Stimulated activated CD8-positive, alpha-beta memory T cell treated with anti-CD3 and anti-CD28 coated beads, Interleukin-7, amount 100 ng/mL, for 4 hours (primary cell): Measurements from ENCODE around the gene SPEF2.
A peak's percentile ranks its signal among the peaks of the same experiment; 100 is the strongest.

Experiments
- DNase-seq, 2 donors: peaks; one replicate each; pipeline ENCODE4 v3.0.0-alpha.2; 2020; ENCODE audit warnings: low read depth in 2 of 2

SPEF2 gene

GRCh38 chr5:35778259-35778769, 160.7 kb downstream of the SPEF2 start:
- no peak for DNase-seq

DNA sequence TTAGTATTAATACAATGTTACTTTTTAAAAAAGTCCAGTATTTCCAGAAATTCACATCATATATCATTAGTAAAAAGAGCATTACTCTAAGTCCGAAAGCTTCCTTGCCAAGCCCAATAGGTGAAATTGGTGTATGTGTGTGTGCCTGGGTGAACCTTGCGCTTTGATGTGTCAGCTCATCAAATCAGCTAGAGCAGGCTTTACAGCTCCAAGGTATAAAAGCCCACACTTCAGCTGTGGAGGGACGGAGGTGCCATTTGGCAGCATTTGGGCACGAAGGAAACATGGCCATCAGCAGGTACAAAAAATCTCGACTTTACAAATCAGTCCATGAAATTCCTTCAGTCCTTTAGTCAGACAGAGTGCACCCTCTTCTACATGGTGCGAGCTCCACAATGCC, 162.6 kb downstream of the SPEF2 start:
- DNase-seq, result peak in 1 of 2 donors; percentile 26

DNA sequence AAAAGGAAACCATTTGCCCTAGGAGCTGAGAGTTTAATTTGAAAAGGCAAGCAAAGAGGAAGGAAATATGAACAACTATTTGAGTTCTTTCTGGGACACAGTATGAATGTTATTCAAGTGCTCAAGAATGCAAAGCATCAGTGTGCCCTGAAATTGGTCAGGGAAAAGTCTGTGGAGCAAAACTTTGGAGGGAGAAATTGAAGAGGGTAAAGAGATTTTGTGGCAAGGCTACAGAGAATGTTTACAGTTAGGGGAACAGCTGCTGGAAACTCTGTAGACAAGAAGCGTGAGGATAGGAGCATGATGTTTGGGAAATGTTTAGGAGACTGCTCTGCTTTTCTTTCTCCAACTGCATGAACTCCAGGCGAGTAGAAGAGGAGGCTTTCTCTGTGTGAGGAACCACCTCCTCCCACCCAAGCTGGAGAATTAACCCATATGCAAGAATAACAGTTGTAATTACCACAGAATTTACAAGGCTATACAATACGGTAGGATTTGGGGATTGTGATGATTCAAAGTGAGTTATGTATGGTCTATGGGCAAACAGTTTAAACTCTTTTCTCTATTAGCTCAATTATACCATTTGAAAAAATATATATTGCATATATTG, 163.6 kb downstream of the SPEF2 start:
- DNase-seq, result no peak

- no peak for DNase-seq
Measured at GRCh38 chr5:35783551-35783950, 165.9 kb downstream of the SPEF2 start.

DNA sequence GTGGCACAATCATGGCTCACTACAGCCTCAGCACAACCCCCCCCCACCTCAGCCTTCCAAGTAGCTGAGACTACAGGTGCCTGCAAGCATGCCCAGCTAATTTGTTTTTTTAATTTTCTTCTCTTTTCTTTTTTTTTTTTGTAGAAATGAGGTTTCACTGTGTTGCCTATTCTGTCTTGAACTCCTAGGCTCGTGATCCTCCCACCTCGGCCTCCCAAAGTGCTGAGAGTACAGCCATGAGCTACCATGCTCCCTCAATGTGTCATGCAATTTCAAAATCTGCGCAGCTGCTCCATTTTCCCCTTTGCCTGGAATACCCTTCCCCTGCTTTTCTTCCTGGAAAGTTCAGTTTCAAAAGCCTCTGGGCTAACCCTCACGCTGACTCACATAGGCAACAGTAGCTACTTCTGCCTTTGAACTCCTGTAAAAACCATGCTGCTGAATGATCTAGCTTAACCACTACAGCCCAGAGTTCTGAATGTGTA, 168.0 kb downstream of the SPEF2 start:
- peak; percentile 51 to 53 for DNase-seq

DNA sequence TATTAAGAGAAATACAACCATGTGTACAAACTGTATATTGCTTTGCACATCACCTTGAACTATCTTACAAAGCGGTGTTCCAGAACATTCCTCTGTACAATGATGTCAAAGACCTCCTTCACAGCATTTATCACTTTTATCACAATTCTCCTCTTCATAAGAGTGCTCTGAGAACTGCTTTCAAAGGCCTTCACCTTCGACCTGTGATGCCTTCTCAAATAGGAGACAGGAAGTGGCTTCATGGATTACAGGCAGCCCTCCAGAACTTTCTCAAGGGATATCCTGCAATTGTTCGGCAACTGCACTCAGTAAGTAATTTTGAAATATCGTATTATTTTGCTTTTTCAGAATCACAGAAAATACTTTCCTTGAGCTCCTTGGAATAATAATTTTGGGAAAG, 171.1 kb downstream of the SPEF2 start:
- no peak for DNase-seq

DNA sequence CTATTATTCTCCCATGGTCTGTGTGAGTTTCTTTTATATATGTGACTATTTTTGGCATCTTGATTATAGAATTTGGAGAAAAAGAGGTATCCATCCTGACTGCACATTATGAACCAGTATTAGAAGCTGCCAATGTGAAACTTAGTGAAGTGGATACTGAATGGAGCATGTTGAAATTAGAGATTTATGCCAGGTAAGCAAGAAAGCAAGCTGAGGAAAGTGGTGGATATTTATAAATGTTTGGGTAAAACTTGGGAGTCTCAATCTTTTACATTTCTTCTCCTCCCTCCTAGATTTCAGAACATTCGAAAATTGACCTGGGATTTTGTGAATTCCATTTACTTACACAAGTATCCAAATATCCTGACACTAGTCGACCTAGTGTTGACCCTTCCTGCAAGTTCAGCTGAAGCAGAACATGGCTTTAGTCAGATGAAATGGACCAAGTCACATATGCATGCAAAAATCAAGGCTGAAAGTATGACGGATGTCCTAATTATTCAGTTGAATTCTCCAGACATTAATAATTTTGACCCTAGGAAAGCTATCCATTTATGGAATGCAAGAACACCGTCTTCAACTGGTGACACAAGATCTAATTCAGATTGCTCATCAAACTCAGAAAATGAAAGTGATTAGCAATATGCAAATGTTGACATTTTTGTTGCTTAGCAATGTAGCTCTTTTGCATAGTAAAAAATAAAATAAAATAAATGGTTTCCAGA, 172.2 kb downstream of the SPEF2 start:
- DNase-seq, result no peak

DNA sequence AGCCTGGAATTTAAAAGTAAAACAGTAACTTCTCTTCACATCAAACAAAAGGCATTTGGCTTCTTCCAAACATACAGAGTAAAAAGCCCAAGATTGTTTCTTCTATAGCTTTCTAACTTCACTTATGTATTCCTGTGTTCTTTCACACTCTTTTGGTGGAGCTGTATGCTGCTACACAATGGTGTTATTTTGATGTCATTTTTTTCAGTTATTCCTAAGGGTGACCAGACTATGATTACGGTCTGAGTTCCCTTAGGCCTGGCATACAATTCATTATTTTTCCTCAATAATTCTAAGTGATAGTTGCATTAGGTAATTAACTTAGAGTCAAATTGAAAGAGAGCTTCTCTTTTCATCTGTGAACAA, 172.8 kb downstream of the SPEF2 start:
- no peak for DNase-seq

DNA sequence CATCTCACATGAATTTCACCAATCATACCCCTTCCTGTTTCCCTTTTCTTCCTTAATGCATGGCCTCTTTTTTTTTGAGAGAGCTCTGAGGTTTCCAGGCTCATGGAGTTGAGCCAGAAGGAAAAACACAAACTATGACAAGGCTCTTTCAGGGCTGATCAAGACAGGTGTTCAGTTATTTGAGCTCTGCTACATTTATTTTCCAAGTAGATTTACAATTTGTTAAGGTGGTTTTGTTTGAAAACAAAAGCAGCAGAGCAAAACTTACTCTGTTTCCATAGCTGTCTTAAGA, 176.6 kb downstream of the SPEF2 start:
- no peak for DNase-seq

DNA sequence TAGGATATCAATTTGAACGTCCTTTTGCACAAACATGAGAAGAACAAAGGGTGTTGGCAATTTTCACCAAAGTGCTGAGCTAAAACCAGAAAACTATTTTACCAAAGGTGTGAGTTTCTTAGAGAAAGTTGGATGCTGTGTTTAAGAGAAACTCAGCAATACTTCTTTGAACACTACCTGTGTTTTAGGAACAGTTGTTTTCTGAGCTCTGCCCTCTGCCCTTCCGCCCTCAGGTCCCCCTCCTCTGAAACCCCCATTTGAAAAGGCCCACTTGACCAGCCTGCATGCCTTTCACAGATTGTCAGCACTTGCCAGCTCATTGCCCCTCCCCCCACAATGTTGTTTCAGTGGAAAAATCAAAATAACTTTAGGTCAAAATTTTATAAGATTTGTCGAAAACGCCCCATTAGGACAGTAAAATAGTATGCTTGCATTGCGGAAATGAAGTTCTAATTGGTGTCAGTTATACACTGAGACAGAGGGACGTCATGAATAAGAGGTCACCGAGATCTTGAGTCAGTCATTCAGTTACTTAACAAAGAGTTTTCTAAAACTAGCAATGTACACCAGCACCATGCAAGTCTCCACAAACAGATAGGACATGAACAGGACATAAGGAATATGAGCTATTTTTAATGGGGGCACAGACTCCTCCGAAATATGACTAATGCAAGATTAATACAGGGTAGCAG, 177.2 kb downstream of the SPEF2 start:
- no peak for DNase-seq

GRCh38 chr5:35799181-35799580, 181.5 kb downstream of the SPEF2 start:
- no peak for DNase-seq

DNA sequence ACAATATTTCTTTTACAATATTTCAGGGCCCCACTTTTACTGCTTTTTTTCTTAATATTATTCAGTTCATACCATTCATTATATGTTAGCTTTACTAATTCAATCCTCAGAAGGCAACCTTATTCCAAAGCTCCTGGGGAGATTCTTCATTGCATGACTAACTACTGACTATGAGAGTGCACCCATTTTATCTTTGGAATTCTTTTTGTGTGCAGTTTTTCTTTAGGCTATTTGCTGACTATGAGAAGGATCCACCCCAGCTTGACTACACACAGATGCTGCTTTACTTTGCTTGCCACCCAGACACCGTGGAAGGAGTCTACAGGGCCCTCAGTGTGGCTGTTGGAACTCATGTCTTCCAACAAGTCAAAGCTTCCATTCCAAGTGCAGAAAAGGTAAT, 182.1 kb downstream of the SPEF2 start:
- no peak for DNase-seq

GRCh38 chr5:35803191-35803651, 185.6 kb downstream of the SPEF2 start:
- DNase-seq, result no peak

GRCh38 chr5:35804201-35804653, 186.6 kb downstream of the SPEF2 start:
- no peak for DNase-seq

GRCh38 chr5:35804841-35805240, 187.2 kb downstream of the SPEF2 start:
- DNase-seq, result no peak

- DNase-seq, result no peak
Measured at GRCh38 chr5:35810601-35811000, 192.9 kb downstream of the SPEF2 start.

DNA sequence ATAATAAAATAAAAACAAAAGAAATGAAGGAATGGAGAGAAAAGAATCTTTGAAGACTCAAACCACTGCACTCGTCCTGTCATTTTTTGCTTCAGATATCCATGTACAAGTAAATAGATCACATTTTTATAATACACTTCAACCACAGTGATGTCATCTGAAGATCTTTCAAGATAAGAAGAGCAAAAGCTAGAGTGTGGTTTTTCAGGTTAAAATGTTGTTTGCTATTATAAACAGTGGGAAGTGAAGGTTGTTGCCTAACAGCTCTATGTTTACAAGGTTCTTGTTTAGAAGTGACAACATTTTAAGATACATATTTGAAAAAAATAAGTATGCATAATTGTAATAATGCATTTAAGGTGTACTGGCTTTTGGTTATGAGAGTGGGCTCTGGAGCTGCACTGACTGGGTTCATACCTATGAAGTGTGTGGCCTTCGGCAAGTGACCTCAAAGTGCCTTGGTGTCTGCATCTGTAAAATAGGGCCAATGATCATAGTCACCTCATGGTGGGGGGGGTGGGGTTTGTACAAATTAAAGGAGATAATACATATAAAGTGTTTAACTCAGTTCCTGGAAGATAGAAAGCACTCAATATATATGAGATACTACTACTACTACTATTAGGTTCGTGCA, 193.6 kb downstream of the SPEF2 start:
- DNase-seq, result no peak

DNA sequence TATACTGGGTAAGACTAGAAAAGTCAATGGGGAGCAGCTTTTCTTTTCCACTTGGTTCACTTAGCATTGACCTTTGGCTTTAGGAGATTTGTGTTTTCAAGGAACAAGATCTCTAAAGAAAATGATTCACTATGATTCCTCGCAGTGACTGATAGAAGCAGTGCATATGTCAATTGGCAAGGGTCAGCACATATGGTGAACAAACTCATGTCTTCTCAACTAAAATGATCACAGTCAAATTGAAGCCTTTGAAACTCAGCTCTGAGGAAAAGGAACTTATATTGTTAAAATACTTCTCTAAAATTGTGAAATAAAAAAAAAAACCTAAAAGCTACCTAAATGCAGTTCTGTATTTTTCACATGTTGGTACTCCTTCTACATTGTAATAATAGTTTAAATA, 195.9 kb downstream of the SPEF2 start:
- DNase-seq, result no peak

GRCh38 chr5:35815089-35815936, 197.7 kb downstream of the SPEF2 start:
- no peak for DNase-seq

DNA sequence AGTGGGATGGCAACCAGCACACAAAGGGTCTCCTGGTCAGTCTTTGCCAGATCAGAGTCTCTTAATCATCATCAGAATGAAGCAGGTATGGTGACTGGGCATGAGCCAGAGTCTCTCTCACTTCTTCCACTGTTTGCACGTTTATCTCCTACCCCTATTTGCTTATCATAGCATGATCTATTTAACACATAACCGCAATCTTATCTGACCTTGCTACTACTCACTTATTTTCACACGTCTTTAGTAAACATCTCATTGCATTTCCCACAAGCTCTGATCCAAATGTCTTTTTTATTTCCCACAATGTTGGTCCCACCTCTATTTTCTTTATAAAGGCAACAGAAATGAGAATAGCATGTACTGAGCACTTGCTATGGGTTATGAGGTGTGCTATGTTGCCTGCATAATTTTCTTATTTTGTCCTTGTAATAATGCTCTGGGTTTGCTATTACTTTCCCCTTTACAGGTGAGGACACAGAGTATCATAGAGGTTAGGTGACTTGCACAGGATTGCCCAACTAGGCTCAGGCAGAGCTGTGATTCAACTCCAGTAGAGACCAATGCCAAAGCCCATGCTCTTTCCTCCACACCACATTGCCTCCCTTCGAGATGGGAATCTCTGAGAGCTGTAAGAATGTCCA, 199.3 kb downstream of the SPEF2 start:
- DNase-seq, result no peak

- no peak for DNase-seq
Measured at GRCh38 chr5:35819026-35819425, 201.4 kb downstream of the SPEF2 start.
